GM18498 (cell line): ENCODE data around the gene CRYBA1.
"Not testable (repeated sequence)": the region's sequence is repeated elsewhere in the genome, so short reads cannot be mapped to it uniquely, and the experiment has no call there.

Experiments used
- ATAC-seq: cut with Tn5 transposase; IDR thresholded peaks from one replicate; pipeline ENCODE4 v1.9.1; 2021; ENCODE audit warnings: mild to moderate bottlenecking, moderate library complexity; ENCODE audit not compliant: unreplicated experiment

CRYBA1 gene

DNA sequence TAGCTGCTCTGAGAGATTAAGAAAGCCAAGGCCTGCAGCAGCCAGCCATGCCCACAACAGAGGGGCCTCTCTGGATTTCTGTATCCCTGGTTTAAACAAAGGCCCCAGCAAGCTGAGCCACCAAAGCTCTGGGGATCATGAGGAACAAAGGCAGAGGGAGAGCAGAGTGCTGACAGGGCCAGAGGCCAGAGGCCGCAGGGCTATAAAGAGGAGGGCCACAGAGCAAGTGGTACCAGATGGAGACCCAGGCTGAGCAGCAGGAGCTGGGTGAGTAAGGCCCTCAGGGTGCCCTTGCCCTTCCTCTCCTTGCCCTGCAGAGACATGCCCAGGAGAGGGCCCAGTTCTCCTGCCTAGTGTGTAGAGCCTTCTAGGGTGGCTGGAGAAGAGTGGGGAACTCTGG is at the start of gene CRYBA1:
TSS of gene CRYBA1 (plus strand) at position 232 of the 400 bp plus-strand sequence. CDS start at position 237, 5 bp downstream.
- no peak for ATAC-seq

- no peak for ATAC-seq
Observed at GRCh38 chr17:29197516-29198272, 49.0 kb upstream of the CRYBA1 start.

DNA sequence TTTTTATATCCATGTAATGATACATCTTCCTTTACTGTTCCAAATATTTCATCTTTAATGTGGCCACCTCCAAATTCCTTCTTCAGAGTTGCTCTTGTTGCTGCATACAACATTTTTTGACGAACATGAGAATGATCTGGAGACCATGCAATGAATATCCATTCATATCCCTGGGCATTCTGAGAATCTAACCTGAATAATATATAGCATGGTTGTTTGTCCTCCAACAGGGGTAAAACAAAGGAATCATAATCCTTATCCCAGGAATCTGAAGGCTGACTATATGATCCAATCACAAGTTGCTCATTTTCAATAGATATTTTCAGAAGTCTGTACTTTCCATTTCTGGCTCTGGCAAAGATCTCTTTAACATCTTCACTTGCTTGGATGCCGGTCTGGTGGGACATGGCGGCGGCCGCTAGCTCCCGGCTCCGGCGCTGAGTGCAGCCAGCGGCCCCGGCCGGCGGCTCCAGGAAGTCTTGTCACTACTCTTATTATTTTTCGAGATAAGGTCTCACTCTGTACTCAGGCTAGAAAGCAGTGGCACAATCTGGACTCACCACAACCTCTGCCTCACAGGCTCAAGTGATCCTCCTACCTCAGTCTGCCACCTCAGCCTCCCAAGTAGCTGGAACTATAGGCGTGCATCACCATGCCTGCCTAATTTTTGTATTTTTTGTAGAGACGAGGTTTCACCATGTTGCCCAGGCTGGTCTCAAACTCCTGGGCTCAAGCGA is 42.4 kb upstream of the CRYBA1 start:
- ATAC-seq: not testable (repeated sequence)

DNA sequence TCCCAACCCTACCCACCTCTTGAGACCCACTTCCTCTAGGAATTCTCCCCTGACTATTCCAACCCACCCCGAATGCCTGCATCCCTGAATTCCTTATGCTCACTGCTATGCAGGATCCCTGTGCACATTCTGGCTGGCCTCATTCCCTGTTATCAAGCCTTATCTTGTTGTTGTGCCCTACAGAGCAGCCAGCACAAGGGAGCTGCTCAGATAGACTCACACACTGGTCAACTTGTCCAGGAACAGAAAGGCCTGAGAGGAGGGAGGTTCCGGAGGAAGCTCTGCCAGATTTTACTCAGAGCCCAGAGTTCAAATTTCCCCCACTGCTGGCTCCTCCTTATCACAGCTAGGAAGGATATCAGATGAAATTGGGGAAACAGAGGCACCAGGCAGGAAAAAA is 41.6 kb upstream of the CRYBA1 start:
- ATAC-seq: no peak

DNA sequence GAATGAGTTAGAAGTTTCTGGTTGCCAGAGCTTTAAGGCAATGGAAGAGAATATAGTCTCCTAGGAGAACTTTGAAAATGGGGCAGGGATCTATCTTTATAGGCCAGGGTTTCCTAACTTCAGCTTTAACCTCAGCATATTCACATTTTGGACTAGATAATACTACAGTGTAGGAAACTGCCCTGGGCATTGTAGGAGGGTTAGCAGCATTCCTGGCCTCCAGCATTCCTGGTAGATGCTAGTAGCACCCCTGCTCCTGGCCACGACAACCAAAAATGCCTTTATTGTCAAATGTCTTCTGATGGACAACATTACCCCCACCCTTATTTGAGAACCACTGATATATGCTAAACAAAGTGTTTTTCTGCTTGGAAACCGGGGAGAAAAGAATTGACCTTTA is 38.7 kb upstream of the CRYBA1 start:
- no peak for ATAC-seq

DNA sequence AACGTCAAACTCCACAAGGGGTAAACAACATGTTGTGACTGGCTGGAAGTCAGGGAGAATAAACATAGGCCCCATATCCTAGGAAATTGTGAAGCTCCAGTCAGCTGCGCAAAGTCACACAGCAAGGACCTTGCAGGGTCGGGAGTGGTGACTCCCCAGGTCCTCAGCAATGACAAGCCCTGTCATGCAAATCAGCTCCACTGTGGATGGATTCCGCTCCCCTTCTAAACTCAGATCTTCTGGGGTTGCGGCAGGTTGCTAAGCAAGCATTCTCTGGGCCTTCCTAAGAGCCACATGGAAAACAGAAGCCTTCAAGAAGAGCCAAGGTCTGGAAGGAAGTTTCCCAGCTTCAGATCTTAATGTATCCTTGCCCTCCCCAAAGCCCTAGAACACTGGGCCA is 37.6 kb upstream of the CRYBA1 start:
- ATAC-seq: no peak

- no peak for ATAC-seq
Observed at GRCh38 chr17:29210879-29211278, 35.8 kb upstream of the CRYBA1 start.

DNA sequence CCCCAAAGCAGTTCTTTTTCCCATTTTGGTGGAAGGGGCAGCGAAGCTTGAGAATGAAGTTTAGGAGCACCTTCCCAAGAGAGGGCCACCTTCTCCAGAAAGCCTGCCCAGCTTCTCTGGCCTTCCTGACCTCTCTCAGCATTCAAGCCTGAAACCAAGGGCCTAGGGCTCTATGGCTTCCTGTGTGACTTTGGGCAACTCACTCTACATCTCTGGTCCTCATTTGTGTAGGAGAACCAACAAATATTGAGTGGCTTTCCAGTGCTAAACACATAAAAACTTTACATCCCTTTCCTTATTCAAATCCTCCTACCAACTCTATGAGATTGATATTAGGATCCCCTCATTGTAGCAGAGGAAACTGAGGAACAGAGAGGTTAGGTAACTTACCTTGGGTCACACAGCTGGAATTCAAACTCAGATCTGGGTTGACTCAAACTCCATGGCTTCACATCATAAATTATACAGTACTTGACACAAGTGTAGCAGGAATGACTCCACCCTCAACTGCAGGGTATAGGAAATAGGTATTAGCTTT is 34.5 kb upstream of the CRYBA1 start:
- ATAC-seq: no peak

DNA sequence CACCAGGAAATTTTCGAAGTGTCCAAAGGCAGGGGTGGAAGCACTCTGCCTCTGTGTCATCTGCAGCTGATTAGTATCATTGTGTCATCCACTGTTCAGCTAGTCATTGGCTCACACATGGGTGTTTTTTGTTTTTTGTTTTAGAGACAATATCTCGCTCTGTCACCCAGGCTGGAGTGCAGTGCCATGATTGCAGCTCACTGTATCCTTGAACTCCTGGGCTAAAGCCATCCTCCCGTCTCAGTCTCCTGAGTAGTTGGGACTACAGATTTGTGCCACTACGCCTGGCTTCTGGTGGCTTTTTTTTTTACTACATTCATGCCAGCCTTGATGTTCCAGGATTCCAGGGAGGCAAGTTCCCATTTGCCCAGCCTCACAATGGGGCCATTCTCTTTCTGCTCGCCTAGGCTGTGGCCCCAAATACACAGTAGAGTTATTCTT is 34.0 kb upstream of the CRYBA1 start:
- no peak for ATAC-seq

GRCh38 chr17:29214215-29215146 is 32.2 kb upstream of the CRYBA1 start:
- no peak for ATAC-seq

DNA sequence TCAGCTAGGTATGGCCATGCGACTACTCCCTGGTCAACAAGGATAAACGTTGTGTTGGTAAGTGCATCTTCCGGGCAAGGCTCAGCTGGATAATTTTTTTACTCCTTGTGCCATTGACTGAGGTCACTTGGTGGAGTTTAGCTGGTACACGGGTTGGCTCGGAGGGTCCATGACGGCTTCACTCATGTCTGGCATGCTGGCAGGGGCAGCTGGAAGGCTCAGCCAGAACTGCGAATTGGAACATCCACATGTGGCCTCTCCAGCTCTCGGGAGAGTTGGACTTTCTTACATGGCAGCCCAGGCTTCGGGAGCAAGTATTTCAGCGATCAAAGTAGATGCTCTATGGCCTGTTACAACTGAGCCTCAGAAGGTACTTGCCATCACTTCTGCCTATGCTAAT is 31.5 kb upstream of the CRYBA1 start:
- no peak for ATAC-seq

- ATAC-seq: no peak
Observed at GRCh38 chr17:29215717-29216116, 30.9 kb upstream of the CRYBA1 start.

- no peak for ATAC-seq
Observed at GRCh38 chr17:29216181-29216580, 30.5 kb upstream of the CRYBA1 start.

DNA sequence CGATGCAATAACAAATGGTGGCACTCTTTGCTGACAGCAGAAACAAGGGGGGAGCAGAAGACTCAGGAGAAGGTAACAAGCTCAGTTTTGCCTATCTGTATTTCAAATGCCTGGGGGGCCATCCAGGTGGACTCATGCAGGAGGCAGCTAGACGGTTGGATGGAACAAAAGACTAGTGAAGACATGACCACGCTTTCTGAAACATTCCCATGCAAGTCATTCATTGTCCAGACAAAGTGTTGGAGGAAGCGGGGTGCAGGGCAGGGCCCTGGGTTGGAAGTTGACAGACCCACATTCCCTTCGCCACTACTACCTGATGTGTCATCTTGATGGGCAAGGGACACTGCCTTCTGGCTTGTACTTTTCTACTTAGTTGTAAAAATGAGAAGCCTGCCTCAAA is 29.8 kb upstream of the CRYBA1 start:
- ATAC-seq: no peak

GRCh38 chr17:29219378-29220047 is 27.1 kb upstream of the CRYBA1 start:
- peak; percentile 54 for ATAC-seq

DNA sequence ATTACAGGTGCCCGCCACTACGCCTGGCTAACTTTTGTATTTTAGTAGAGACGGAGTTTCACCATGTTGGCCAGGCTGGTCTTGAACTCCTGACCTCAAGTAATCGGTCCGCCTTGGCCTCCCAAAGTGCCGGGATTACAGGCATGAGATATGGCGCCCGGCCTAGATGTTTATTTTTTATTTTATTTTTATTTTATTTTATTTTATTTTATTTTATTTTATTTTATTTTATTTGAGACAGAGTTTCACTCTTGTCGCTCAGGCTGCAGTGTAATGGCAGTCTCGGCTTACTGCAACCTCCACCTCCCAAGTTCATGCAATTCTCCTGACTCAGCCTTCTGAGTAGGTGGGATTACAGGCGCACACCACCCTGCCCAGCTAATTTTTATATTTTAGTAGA is 25.3 kb upstream of the CRYBA1 start:
- not testable (repeated sequence) for ATAC-seq

- no peak for ATAC-seq
Observed at GRCh38 chr17:29225396-29225795, 21.3 kb upstream of the CRYBA1 start.

- ATAC-seq: no peak
Observed at GRCh38 chr17:29233301-29233700, 13.4 kb upstream of the CRYBA1 start.

- ATAC-seq: not testable (repeated sequence)
Observed at GRCh38 chr17:29234972-29235371, 11.7 kb upstream of the CRYBA1 start.

DNA sequence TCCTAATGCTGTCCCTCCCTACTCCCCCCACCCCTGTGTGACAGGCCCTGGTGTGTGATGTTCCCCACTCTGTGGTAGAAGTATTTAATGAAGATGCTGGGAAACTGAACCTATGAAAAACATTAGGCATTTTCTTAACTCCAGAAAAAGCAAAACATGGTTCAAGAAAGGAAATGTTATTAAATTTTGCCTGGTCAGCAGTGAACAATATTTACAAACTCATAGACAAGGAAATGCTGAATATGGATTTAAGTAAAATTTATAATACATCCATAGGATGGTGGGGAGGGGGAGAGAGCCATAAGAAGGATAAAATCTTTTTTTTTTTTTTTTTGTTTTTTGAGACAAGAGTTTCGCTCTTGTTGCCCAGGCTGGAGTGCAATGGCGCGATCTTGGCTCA is 10.8 kb upstream of the CRYBA1 start:
- ATAC-seq: no peak
